Lower leg skin (tissue), 4 donors: Measurements from ENCODE around the gene FTO. TPM values are rescaled to one million over a fixed set of nuclear protein-coding genes. Genes with fewer than 3 reads are reported as not detected.

Source experiments
- DNase-seq, 2 donors: peaks; one replicate each; pipeline ENCODE4 v3.0.0-alpha.2; 2019; ENCODE audit warnings: low spot score in 2 of 2
- H3K4me3 ChIP-seq: fragments of 200-600 bp; sonication (generic); 2 replicates; pipeline ENCODE4 v1.5.1; 2017; ENCODE audit warnings: mild to moderate bottlenecking, low read depth; ENCODE audit not compliant: poor library complexity, severe bottlenecking
- POLR2A ChIP-seq, 2 donors: fragments of 450-650 bp; IDR thresholded peaks; one replicate each; pipeline ENCODE4 v1.6.1; 2016 to 2017; ENCODE audit warnings: antibody characterized with exemption in 2 of 2, mild to moderate bottlenecking in 1 of 2, moderate library complexity in 1 of 2
- WGBS, 2 donors: methylation state at CpG; one replicate each; pipeline ENCODE4 v1.1.5; 2018; 5-methylcytosine and 5-hydroxymethylcytosine counted together
- intact Hi-C: fragments of 100-400 bp; cut with DNase I; formaldehyde crosslinking; loops from one replicate; pipeline ENCODE4 v1.15.0; 2023; ENCODE audit warnings: low total_unique reads
- total RNA-seq, 4 donors: library from RNA; depleted of rRNA; stranded (reverse); fragments of >200 nt; gene quantifications; one replicate each; pipeline ENCODE4 v1.1.0, GENCODE V29; 2016
- TF ChIP-seq, protein P1 (sequence below), 3 donors: fragments of 450-650 bp; IDR thresholded peaks; one replicate each; pipeline ENCODE4 v1.5.1; 2016; ENCODE audit warnings: antibody characterized with exemption in 3 of 3, mild to moderate bottlenecking in 3 of 3, moderate library complexity in 2 of 3

FTO gene
- total RNA-seq, 4 donors from 2014 or later, result 61.2 to 88.2 (median 64.1) TPM

DNA sequence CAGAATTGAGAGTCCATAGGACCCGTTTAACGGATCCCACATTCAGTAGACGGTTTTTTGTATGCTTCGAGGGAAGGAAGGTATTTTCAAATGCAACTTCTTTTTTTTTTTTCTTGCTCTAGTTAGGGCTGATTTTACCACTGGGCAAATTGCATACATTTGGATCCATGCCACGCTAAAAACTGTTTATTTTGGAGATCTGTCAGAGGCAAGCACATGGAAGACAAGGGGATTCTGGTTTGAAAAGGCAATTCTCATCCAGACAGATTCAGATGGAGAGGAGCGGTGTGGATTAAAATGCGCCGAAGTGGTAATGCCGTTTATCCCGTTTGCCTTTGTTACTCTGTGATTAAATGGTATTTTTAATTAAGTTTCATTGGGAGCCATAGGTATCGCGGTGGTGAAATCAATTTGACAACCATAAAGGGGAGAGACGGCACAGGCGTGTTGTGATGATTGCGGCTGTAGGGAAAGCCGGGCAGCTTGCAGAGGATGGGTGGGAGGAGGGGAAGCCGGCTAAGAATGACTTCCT, 412.2 kb downstream of the FTO start:
- no peak overlapping the region for H3K4me3 ChIP-seq
- no peak for TF ChIP-seq POLR2A (IDR thresholded peaks at IDR 0.05)
- TF ChIP-seq, protein P1, sequence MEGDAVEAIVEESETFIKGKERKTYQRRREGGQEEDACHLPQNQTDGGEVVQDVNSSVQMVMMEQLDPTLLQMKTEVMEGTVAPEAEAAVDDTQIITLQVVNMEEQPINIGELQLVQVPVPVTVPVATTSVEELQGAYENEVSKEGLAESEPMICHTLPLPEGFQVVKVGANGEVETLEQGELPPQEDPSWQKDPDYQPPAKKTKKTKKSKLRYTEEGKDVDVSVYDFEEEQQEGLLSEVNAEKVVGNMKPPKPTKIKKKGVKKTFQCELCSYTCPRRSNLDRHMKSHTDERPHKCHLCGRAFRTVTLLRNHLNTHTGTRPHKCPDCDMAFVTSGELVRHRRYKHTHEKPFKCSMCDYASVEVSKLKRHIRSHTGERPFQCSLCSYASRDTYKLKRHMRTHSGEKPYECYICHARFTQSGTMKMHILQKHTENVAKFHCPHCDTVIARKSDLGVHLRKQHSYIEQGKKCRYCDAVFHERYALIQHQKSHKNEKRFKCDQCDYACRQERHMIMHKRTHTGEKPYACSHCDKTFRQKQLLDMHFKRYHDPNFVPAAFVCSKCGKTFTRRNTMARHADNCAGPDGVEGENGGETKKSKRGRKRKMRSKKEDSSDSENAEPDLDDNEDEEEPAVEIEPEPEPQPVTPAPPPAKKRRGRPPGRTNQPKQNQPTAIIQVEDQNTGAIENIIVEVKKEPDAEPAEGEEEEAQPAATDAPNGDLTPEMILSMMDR (IDR thresholded peaks at IDR 0.05), result no peak
- 71 to 74% methylated on average over 17 of the region's 17 CpGs for WGBS, 2 donors
- peak in 1 of 2 donors; percentile 31 for DNase-seq
- intact Hi-C loops, result no loop called here

DNA sequence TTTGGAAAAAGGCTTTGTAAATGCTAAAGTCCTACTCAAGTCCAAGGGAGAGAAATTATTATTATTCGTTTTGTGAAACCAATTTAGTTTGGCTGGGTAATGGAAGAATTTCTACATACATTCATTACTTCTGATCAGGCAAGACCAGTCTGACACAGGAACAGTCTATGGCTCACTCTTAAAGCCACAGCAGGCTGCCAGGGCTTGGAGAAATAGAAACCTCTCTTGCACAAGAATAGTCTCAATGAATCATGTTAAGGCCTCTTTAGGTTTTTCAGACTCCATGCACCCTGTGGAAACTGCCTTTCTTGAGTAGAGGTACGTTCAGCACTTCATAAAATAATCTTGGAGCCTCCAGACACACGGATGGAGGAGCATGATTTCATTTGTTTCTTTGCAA, 414.9 kb downstream of the FTO start:
- no peak for DNase-seq
- intact Hi-C loops, result no loop called here
- WGBS, 2 donors, result 82 to 86% methylated on average over 3 of the region's 3 CpGs
- no peak overlapping the region for H3K4me3 ChIP-seq
- TF ChIP-seq POLR2A (IDR thresholded peaks at IDR 0.05), result no peak
- TF ChIP-seq, protein P1 (IDR thresholded peaks at IDR 0.05), result no peak

DNA sequence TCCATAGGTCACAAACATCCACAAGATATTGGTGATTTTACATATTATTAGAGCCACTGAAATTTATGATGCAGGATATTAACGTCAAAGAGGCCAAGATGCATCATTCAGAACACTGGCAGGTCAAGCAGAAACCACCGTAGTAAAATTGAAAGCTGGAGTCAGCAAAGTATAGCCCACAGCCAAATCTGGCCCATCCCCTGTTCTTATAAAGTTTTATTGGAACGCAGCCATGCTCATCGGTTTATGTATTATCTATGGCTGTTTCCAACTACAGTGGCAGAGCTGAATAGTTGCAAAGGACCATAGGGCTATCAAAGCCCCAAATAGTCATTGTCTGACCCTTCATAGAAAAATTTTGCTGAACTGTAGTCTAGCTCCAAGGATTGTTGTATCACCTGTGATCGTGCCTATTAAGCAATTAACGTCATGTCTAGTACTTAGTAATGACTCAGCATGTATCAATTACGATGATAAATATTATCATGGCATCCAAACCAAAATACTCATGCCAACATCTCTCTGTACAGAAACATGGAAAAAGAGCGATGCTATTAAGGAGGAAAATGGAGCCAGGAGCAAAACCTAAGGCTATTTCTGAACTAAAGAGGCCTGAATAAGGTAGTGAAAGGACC, 417.0 kb downstream of the FTO start:
- 68 to 72% methylated on average over 8 of the region's 8 CpGs for WGBS, 2 donors
- DNase-seq, result no peak
- intact Hi-C loops, result no loop called here
- TF ChIP-seq POLR2A (IDR thresholded peaks at IDR 0.05), result no peak
- TF ChIP-seq, protein P1 (IDR thresholded peaks at IDR 0.05), result no peak
- H3K4me3 ChIP-seq, result no peak overlapping the region

GRCh38 chr16:54121539-54122295, 417.8 kb downstream of the FTO start:
- intact Hi-C loops, result no loop called here
- H3K4me3 ChIP-seq, result no peak overlapping the region
- no peak for DNase-seq
- TF ChIP-seq, protein P1 (IDR thresholded peaks at IDR 0.05), result no peak
- no peak for TF ChIP-seq POLR2A (IDR thresholded peaks at IDR 0.05)
- WGBS, 2 donors, result 97 to 98% methylated on average over 33 to 35 of the region's 35 CpGs

GRCh38 chr16:54123766-54124165, 419.8 kb downstream of the FTO start:
- DNase-seq, result no peak
- H3K4me3 ChIP-seq, result no peak overlapping the region
- TF ChIP-seq, protein P1 (IDR thresholded peaks at IDR 0.05), result no peak
- no peak for TF ChIP-seq POLR2A (IDR thresholded peaks at IDR 0.05)
- intact Hi-C loops, result no loop called here
- WGBS, 2 donors, result 73 to 75% methylated on average over 4 of the region's 4 CpGs
